SW 1271 (cell line): Measurements from ENCODE around the gene VRTN.

Experiments used
- DNase-seq, 2 experiments: peaks; one replicate each; lab custom pipeline; 2025; lab: John Stamatoyannopoulos, UW

VRTN gene

GRCh38 chr14:74392616-74393570, 44.6 kb downstream of the VRTN start:
- DNase-seq: no peak

GRCh38 chr14:74394549-74394948, 46.3 kb downstream of the VRTN start:
- no peak for DNase-seq

- no peak for DNase-seq
Observed at GRCh38 chr14:74395094-74395493, 46.8 kb downstream of the VRTN start.

GRCh38 chr14:74400031-74400685, 51.9 kb downstream of the VRTN start:
- DNase-seq: peak; percentile 5 to 10

GRCh38 chr14:74400919-74401503, 52.7 kb downstream of the VRTN start:
- DNase-seq: no peak

- no peak for DNase-seq
Observed at GRCh38 chr14:74401504-74402241, 53.4 kb downstream of the VRTN start.

- no peak for DNase-seq
Observed at GRCh38 chr14:74402401-74403251, 54.4 kb downstream of the VRTN start.

GRCh38 chr14:74403619-74404417, 55.5 kb downstream of the VRTN start:
- DNase-seq: no peak

- no peak for DNase-seq
Observed at GRCh38 chr14:74404435-74404834, 56.2 kb downstream of the VRTN start.

GRCh38 chr14:74405663-74406062, 57.4 kb downstream of the VRTN start:
- DNase-seq: no peak

GRCh38 chr14:74407021-74407800, 58.9 kb downstream of the VRTN start:
- no peak for DNase-seq

GRCh38 chr14:74407801-74408154, 59.5 kb downstream of the VRTN start:
- DNase-seq: no peak

- DNase-seq: no peak
Observed at GRCh38 chr14:74408870-74409269, 60.6 kb downstream of the VRTN start.

- DNase-seq: no peak
Observed at GRCh38 chr14:74409441-74409840, 61.2 kb downstream of the VRTN start.
